ENCODE measurements around the gene BFSP2.

DNA sequence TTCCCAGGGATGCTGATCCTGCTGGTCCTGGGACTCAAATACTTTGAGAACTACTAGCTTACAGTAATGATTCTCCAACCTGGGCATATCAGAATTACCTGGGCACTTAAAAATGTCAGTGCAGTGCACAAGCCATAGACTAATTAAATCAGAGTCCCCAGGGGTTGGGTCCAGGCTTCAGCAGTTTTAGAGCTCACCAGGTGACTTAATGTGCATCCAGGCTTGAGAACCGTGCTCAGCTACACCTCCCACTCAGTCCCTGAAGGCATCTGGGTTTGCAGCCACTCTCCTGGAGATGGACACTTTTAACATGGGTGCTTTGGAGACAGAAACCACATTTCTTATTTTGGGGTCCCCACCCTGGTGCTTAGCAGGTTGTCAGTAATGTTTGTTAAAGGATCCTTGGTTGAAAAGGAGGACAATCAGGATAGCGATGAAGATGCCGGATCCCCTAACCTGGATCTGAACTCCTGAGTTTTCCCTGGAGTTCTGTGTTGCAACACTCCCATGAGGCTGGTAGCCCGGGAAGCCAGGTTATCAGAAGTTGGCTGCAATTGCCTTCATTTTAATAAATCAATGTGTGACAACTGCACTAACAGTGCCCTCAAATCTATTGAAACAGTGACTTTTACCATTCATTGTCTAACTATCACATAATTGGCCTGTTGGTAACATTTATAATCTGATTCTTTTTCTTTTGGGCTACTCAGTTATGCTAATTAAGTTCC, 48.1 kb downstream of the BFSP2 start:
- TF ChIP-seq, protein P1, sequence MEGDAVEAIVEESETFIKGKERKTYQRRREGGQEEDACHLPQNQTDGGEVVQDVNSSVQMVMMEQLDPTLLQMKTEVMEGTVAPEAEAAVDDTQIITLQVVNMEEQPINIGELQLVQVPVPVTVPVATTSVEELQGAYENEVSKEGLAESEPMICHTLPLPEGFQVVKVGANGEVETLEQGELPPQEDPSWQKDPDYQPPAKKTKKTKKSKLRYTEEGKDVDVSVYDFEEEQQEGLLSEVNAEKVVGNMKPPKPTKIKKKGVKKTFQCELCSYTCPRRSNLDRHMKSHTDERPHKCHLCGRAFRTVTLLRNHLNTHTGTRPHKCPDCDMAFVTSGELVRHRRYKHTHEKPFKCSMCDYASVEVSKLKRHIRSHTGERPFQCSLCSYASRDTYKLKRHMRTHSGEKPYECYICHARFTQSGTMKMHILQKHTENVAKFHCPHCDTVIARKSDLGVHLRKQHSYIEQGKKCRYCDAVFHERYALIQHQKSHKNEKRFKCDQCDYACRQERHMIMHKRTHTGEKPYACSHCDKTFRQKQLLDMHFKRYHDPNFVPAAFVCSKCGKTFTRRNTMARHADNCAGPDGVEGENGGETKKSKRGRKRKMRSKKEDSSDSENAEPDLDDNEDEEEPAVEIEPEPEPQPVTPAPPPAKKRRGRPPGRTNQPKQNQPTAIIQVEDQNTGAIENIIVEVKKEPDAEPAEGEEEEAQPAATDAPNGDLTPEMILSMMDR (IDR thresholded peaks at IDR 0.05) = no peak
- TF ChIP-seq POLR2A (IDR thresholded peaks at IDR 0.05) = no peak
- no peak for TF ChIP-seq POLR2AphosphoS5 (IDR thresholded peaks at IDR 0.05)
